ELF-1 (cell line): ENCODE measurements around the gene PRAC1.

ENCODE experiments used
- DNase-seq: peaks from one replicate; pipeline ENCODE4 v3.0.0-alpha.2; 2016; ENCODE audit warnings: low read depth, low spot score

Gene PRAC1

GRCh38 chr17:48722201-48722907 is at the start of gene PRAC1:
PRAC1 (minus strand) TSS chr17:48722518; CDS start chr17:48722392, 126 bp downstream.
- no peak for DNase-seq

DNA sequence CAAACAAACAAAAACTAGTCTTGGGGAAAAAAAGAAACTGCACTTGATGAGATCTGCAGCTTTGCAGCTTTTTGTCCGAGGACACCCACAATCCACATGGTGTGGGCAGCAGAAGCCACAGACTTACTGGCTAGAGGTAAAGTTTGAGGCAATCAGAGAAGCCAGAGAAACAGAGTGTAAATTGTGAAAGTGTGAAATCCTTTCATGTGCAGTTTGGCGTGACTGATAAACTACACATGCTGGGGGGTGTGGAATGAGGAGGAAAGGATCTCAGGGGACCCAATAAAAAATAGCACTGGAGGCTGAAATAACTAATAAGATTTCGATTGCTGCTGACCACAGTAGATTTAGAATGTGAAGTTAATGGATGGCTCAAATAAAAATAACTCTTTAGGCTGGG is 48.6 kb upstream of the PRAC1 start:
- no peak for DNase-seq

GRCh38 chr17:48769009-48769675 is 46.8 kb upstream of the PRAC1 start:
- DNase-seq, result no peak

DNA sequence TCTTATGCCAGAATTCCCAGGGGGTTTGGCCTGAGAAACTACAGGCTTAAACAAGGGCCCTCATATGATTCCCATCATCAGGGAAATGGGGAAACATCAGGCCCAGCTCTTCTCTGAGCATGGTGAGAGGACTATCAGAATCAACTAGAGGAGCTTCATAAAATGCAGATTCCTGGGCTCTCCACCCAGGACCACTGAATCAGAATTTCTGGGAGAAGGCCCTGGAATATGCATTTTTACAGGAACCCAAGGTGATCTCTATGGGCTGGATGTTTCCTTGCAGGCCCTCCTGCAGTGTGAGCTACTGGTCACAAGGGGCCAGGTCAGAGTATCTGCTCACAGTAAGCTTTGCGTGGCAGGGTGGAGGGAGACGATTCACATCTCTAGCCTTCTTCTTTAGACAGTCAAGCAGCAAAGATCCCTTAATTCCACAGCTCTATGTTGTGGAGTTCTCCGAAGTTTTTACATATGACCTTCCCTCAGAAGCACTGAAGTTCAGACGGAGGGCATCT is 45.0 kb upstream of the PRAC1 start:
- no peak for DNase-seq

- no peak for DNase-seq
Measured at GRCh38 chr17:48761114-48761513, 38.8 kb upstream of the PRAC1 start.

GRCh38 chr17:48760411-48760810 is 38.1 kb upstream of the PRAC1 start:
- no peak for DNase-seq

- no peak for DNase-seq
Measured at GRCh38 chr17:48759288-48759687, 37.0 kb upstream of the PRAC1 start.

- no peak for DNase-seq
Measured at GRCh38 chr17:48757524-48757961, 35.2 kb upstream of the PRAC1 start.

DNA sequence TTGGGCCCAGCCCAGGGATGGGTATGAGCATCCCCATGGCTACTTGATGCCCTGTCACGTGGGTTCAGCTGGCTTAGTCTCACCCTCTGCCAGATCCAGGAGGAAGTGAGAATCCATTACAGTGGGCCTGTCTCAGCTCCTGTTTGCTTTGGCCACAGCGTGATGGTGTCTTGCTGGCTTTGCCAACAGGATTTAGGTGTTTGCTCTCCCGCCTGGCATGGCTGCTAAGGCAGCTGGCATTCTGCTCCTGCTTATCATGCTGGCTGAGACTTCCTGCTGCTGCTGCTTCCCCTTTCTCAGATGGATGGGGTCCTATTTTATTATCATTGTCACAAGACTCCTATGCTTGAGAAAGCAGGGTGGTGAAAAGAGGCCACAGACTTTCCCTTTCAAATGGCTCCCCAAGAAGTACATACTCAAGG is 34.5 kb upstream of the PRAC1 start:
- no peak for DNase-seq

- no peak for DNase-seq
Measured at GRCh38 chr17:48755356-48755755, 33.0 kb upstream of the PRAC1 start.

GRCh38 chr17:48754500-48755261 is 32.4 kb upstream of the PRAC1 start:
- peak; percentile 79 for DNase-seq

DNA sequence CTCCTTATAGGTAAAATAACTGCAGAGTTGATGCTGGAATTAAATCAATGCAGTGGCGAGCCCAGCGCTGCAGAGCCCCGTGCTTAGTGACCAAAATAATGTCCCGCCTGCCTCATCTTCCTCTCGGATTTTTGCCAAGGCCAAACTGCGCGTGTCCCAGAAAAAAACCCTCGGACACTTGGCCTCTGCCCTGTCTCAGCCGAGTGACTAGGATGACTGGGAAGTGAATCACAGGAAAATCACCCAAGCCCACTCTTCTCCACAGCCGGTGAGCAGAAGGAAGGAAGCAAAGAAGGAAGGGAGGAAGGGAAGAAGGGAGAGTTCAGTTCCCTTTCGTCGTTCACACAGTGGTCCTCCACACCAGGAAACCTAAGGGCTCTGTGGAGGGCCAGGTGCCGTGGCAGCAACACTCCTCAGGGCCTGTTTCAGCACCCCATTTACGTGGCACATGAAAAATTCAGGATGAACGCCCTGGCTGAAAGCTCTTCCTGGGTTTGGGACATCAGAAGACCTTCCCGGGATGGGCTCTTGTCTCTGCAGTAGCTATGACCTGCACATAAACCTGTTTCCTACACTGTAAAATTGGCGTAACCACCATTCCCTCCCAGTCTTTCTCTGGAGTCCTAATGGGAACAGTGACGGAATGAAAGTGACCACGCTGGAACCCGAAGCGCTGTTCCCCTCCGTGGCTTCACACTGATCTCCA is 31.6 kb upstream of the PRAC1 start:
- DNase-seq, result no peak

DNA sequence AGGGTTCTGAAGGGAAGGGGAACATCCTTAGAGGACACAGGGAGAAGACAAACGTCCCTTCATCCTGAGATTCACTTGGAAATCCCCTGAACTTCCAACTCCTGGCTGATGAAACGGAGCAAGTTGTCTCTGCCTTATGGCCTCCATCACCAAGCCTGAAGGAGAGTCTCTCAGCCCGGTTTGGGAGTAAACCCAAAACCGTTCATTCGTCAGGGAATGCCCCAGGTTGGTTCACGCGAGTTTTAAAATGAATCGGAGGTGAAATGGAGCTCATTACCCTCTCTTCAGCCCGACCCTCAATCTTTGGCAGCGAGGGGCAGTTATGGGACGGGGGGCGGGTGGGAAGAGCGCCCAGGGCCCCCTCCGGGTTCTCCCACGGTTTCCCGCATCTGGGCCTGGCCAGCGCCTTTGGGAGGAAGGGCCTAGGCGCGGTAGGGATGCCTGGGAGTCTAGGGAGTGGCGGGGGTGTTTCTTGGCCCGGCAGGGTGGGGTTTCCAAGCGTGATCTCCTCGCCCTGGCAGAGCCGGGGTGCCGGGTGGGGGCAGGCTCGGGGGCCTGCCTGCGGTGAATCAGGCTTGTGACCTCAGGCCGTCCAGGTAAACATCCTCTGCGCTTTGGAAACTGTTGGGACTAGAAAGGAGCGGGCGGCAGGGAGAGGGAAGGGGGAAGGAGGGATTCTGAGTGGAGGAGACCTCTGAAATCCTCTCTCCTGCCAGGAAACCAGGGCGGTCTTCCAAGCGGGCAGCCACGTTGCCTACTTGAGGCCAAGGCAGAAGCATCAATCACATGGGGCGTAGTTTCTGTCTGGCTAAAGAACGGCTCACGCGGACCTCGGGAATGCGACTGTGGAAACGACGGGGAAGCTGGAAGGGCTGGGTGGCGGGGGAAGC is 30.3 kb upstream of the PRAC1 start:
- no peak for DNase-seq

GRCh38 chr17:48751733-48752398 is 29.5 kb upstream of the PRAC1 start:
- DNase-seq, result no peak

- DNase-seq, result no peak
Measured at GRCh38 chr17:48751172-48751571, 28.9 kb upstream of the PRAC1 start.

DNA sequence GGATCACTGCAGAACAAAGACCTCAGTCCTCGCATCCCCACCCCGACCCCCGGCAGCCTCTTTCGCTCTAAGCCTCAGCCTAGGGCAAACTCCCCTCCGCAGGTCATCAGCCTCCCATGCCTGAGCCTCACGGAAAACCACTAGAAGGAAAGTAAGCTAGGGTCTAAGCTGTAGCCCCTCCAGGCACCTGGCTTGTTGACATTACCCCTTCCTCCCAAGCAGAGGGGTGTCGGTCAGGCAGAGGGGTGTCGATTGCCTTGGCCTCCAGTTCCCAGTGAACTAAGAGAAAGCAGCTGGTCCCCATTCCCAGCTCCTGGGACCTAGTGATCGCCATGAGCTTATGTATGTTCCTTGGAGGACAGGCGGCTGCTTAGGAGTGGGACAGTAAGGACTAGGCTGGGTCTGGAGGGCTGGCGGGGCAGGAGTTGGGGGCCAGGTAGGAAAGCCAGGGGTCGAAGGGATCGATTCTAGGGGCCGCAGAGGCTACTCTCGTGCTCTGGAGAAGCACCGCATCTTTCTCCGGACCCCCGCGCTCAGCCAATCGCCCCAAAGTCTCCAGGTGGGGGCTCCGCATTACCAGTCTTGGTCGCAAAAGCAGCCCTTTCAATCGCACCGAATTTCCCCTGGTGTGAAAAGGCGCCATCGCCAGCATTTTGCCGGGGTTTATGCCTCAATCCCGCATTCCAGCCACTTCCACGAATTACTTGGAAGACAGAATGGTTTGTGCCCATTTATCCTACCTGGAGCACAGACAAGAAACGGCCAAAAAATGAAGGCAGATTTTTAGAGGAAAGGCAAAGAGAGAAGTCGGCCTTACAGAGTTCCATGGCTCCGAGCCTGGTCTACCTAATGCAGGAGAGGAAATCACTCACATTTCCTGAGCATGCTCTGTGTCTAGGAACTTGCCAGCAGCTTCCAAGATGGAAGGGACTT is 27.6 kb upstream of the PRAC1 start:
- peak; percentile 69 for DNase-seq

DNA sequence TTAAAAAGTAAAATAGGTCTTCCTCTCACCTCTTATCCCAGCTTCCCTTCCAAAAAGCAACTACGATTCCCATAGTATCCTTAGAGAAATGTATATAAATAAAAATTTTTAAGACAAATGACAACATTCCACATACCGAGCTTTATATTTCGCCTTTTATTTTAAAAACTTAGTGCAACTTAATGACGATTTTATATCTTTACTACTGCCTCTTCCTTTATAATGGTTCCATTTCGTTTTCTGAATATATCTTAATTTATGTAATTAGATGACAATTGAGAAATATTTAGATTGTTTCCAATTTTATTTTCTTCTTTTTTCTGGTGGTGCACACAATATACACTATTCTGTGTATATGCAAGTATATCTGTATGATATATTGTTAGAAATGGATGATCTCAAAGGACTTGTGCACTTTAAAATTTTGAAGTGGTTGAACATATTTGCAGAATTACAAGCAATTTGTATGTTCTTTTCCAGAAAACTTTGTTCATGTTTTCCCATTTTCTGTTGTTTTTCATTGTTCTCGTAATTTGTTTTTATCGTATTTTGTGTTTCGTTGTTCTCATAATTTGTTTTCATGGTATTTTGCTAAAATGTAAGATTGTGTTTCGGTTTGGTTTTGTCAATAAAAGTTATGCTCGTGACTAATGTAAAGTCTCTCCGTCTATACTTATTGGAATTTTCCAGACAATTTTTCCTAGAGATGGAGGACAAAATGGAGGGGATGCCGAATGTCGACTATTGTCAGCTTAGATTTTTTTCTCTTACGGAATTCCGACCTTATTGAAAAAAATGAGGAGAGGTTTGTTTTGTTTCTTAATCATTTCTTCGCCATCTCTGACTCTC is 26.6 kb upstream of the PRAC1 start:
- no peak for DNase-seq
